H1 (cell line): ENCODE results near the gene AGFG1. TPM values are rescaled to one million over a fixed set of nuclear protein-coding genes. Genes with fewer than 3 reads are reported as not detected.

Experiments used
- CTCF ChIA-PET: fragments of 300-600 bp; sonication (Branson Sonifier 250); formaldehyde crosslinking; loops from one replicate; lab custom pipeline; 2021; ENCODE audit not compliant: partially characterized antibody; lab: Charles Lee
- POLR2A ChIA-PET: fragments of 300-600 bp; sonication (Branson Sonifier 250); formaldehyde crosslinking; loops from one replicate; lab custom pipeline; 2021; ENCODE audit warnings: inconsistent platforms; ENCODE audit not compliant: partially characterized antibody; lab: Charles Lee
- DNase-seq, 2 experiments: peaks; one replicate each; pipeline versions ENCODE4 v3.0.0 to v3.0.0-alpha.2; 2010 to 2022; ENCODE audit warnings: low spot score in 2 of 2, low read depth in 1 of 2, mixed read lengths in 1 of 2
- FAIRE-seq: peaks from 2 replicates; lab custom pipeline; 2011; peaks lifted over from hg19 to GRCh38; lab: Jason Lieb, UNC
- H2AFZ ChIP-seq: 2 replicates; pipeline ENCODE4 v1.8.1; 2012; ENCODE audit warnings: low read length, inconsistent platforms
- H2AK5ac ChIP-seq: 2 replicates; pipeline ENCODE4 v1.6.1; 2013; ENCODE audit warnings: low read depth, low read length
- H2BK120ac ChIP-seq: replicated peaks from 2 replicates; pipeline ENCODE3; 2013; ENCODE audit warnings: low read depth, low read length, inconsistent platforms
- H2BK12ac ChIP-seq: 2 replicates; pipeline ENCODE4 v1.6.1; 2013; ENCODE audit warnings: low read depth, low read length
- H2BK15ac ChIP-seq: 2 replicates; pipeline ENCODE4 v1.6.1; 2013; ENCODE audit warnings: low read length
- H2BK20ac ChIP-seq: 2 replicates; pipeline ENCODE4 v1.6.1; 2013; ENCODE audit warnings: low read length
- H2BK5ac ChIP-seq: 2 replicates; pipeline ENCODE4 v1.6.1; 2013; ENCODE audit warnings: low read depth, low read length
- H3K14ac ChIP-seq: 2 replicates; pipeline ENCODE4 v1.6.1; 2013; ENCODE audit warnings: inconsistent platforms; ENCODE audit not compliant: insufficient read length
- H3K18ac ChIP-seq: 2 replicates; pipeline ENCODE4 v1.6.1; 2013; ENCODE audit warnings: low read length; ENCODE audit errors: extremely low read depth
- H3K23ac ChIP-seq: 2 replicates; pipeline ENCODE4 v1.6.1; 2013; ENCODE audit warnings: inconsistent platforms; ENCODE audit not compliant: insufficient read length
- H3K23me2 ChIP-seq: 2 replicates; pipeline ENCODE4 v1.6.1; 2013; ENCODE audit warnings: low read depth, low read length
- H3K27ac ChIP-seq: 2 replicates; pipeline ENCODE4 v1.6.1; 2011; ENCODE audit warnings: low read depth, low read length, inconsistent platforms
- H3K27me3 ChIP-seq, 4 experiments: replicated peaks in 1 of 4; 1 replicate in 1 of 4; 2 replicates in 3 of 4; pipeline versions ENCODE4 v1.6.1 to v1.8.1; 2011 to 2013; ENCODE audit warnings: low read length in 3 of 4, mild to moderate bottlenecking in 3 of 4, inconsistent platforms in 2 of 4, mixed read lengths in 2 of 4, moderate library complexity in 1 of 4; ENCODE audit not compliant: control insufficient read depth in 3 of 4, insufficient read depth in 3 of 4; ENCODE audit errors: extremely low read depth in 1 of 4
- H3K36me3 ChIP-seq, 4 experiments: 2 replicates each; pipeline versions ENCODE4 v1.6.1 to v1.8.1; 2011 to 2013; ENCODE audit warnings: mild to moderate bottlenecking in 4 of 4, low read length in 3 of 4, moderate library complexity in 2 of 4, control low read depth in 1 of 4, inconsistent platforms in 1 of 4; ENCODE audit not compliant: insufficient read depth in 4 of 4, control insufficient read depth in 2 of 4
- H3K4ac ChIP-seq: replicated peaks from 2 replicates; pipeline ENCODE3; 2013; ENCODE audit warnings: low read length, low read depth, mixed read lengths, inconsistent platforms; ENCODE audit not compliant: insufficient read length
- H3K4me1 ChIP-seq, 4 experiments: replicated peaks in 1 of 4; 1 replicate in 1 of 4; 2 replicates in 3 of 4; pipeline versions ENCODE4 v1.6.1 to v1.8.1; 2011 to 2013; ENCODE audit warnings: low read length in 3 of 4, inconsistent platforms in 2 of 4, mixed read lengths in 1 of 4; ENCODE audit not compliant: insufficient read depth in 4 of 4, control insufficient read depth in 3 of 4
- H3K4me2 ChIP-seq, 2 experiments: 2 replicates each; pipeline versions ENCODE4 v1.6.1 to v1.8.1; 2011 to 2013; ENCODE audit warnings: low read depth in 2 of 2, low read length in 2 of 2, control low read depth in 1 of 2, inconsistent platforms in 1 of 2, mild to moderate bottlenecking in 1 of 2; ENCODE audit not compliant: insufficient read depth in 1 of 2
- H3K4me3 ChIP-seq, 4 experiments: fragments of 200-600, 300-600 bp in 1 of 4; sonication (generic), shearing (Covaris generic), sonication (Bioruptor Twin) in 1 of 4; 2 replicates each; pipeline versions ENCODE4 v1.5.1 to v1.8.1; 2011 to 2016; ENCODE audit warnings: low read length in 4 of 4, low read depth in 3 of 4, control low read depth in 2 of 4, inconsistent platforms in 2 of 4, mild to moderate bottlenecking in 2 of 4, mixed read lengths in 1 of 4, moderate library complexity in 1 of 4; ENCODE audit not compliant: insufficient read depth in 2 of 4; ENCODE audit errors: extremely low read depth in 1 of 4
- H3K56ac ChIP-seq: replicated peaks from 2 replicates; pipeline ENCODE3; 2013; ENCODE audit warnings: low read depth, mild to moderate bottlenecking, mixed read lengths, low read length, inconsistent platforms; ENCODE audit not compliant: insufficient read length
- H3K79me1 ChIP-seq: 2 replicates; pipeline ENCODE4 v1.6.1; 2013; ENCODE audit warnings: low read depth, low read length, control low read depth
- H3K79me2 ChIP-seq, 2 experiments: 2 replicates each; pipeline versions ENCODE4 v1.6.1 to v1.8.1; 2012 to 2013; ENCODE audit warnings: low read length in 2 of 2, mild to moderate bottlenecking in 2 of 2, inconsistent platforms in 1 of 2; ENCODE audit not compliant: insufficient read depth in 2 of 2, control insufficient read depth in 1 of 2
- H3K9ac ChIP-seq, 4 experiments: replicated peaks in 1 of 4; 1 replicate in 1 of 4; 2 replicates in 3 of 4; pipeline versions ENCODE4 v1.6.1 to v1.8.1; 2011 to 2013; ENCODE audit warnings: low read depth in 3 of 4, low read length in 3 of 4, control low read depth in 2 of 4, mild to moderate bottlenecking in 2 of 4, moderate library complexity in 2 of 4, inconsistent platforms in 1 of 4; ENCODE audit errors: extremely low read depth in 1 of 4
- H3K9me3 ChIP-seq, 2 experiments: 2 replicates each; pipeline versions ENCODE4 v1.6.1 to v1.8.1; 2012 to 2013; ENCODE audit warnings: mild to moderate bottlenecking in 2 of 2, moderate library complexity in 2 of 2, control low read depth in 1 of 2, inconsistent platforms in 1 of 2, low read depth in 1 of 2, low read length in 1 of 2, mixed read lengths in 1 of 2; ENCODE audit not compliant: insufficient read depth in 2 of 2
- H4K20me1 ChIP-seq, 2 experiments: replicated peaks in 1 of 2; 2 replicates each; pipeline versions ENCODE3 to v1.8.1; 2011 to 2013; ENCODE audit warnings: inconsistent platforms in 2 of 2, low read length in 2 of 2, mild to moderate bottlenecking in 1 of 2; ENCODE audit not compliant: insufficient read depth in 2 of 2, control insufficient read depth in 1 of 2
- H4K5ac ChIP-seq: 2 replicates; pipeline ENCODE4 v1.6.1; 2013; ENCODE audit warnings: low read length, low read depth, mixed read lengths, inconsistent platforms; ENCODE audit not compliant: insufficient read length
- H4K8ac ChIP-seq: 2 replicates; pipeline ENCODE4 v1.8.0; 2013; ENCODE audit warnings: mild to moderate bottlenecking, moderate library complexity, low read length, inconsistent platforms; ENCODE audit not compliant: insufficient read depth; ENCODE audit errors: extremely low read depth
- H4K91ac ChIP-seq: replicated peaks from 2 replicates; pipeline ENCODE3; 2013; ENCODE audit warnings: low read length, mixed read lengths, inconsistent platforms; ENCODE audit not compliant: insufficient read length
- CREB1 ChIP-seq: IDR thresholded peaks from 2 replicates; pipeline ENCODE4 v1.6.1; 2012; ENCODE audit warnings: inconsistent platforms
- EP300 ChIP-seq, 2 experiments: IDR thresholded peaks; 1 replicate in 1 of 2; 2 replicates in 1 of 2; pipeline ENCODE4 v1.6.1; 2011 to 2012; ENCODE audit warnings: low read depth in 2 of 2, low read length in 2 of 2, mild to moderate bottlenecking in 2 of 2, borderline replicate concordance in 1 of 2, inconsistent platforms in 1 of 2, moderate library complexity in 1 of 2
- KDM4A ChIP-seq: IDR thresholded peaks from one replicate; pipeline ENCODE4 v1.7.1; 2012; ENCODE audit warnings: low read depth, mild to moderate bottlenecking, moderate library complexity, low read length, inconsistent platforms; ENCODE audit not compliant: severe bottlenecking
- MAFK ChIP-seq: IDR thresholded peaks from 2 replicates; pipeline ENCODE4 v1.6.1; 2012; ENCODE audit warnings: low read depth, mild to moderate bottlenecking, improper control_type of control experiment, low read length
- RFX5 ChIP-seq: IDR thresholded peaks from 2 replicates; pipeline ENCODE4 v1.6.1; 2011; ENCODE audit warnings: low read depth, low read length, improper control_type of control experiment, borderline replicate concordance
- SIRT6 ChIP-seq: IDR thresholded peaks from one replicate; pipeline ENCODE4 v1.7.1; 2012; ENCODE audit warnings: low read length, inconsistent platforms
- SP2 ChIP-seq: IDR thresholded peaks from 2 replicates; pipeline ENCODE4 v1.6.1; 2012; ENCODE audit warnings: mild to moderate bottlenecking, low read length, inconsistent platforms
- SRF ChIP-seq: IDR thresholded peaks from 2 replicates; pipeline ENCODE4 v1.6.1; 2011; ENCODE audit warnings: mild to moderate bottlenecking, low read depth, low read length, moderate library complexity
- SUZ12 ChIP-seq: fragments of 200-600 bp; sonication (generic); IDR thresholded peaks from 2 replicates; pipeline ENCODE4 v1.6.1; 2012; ENCODE audit warnings: mild to moderate bottlenecking, inconsistent platforms, low read length, moderate library complexity, mixed read lengths
- polyA plus RNA-seq, 7 experiments: library from polyadenylated mRNA; depleted of rRNA in 3 of 7; stranded (reverse) in 5 of 7; unstranded in 2 of 7; fragments of >200 nt in 5 of 7; fragments of 200-250 nt in 2 of 7; gene quantifications; 1 replicate in 5 of 7; 2 replicates in 1 of 7; 4 replicates in 1 of 7; pipeline versions ENCODE4 v1.2.1 to v1.2.3, GENCODE V29; 2011 to 2013; ENCODE audit warnings: missing spikeins in 2 of 7, mixed read lengths in 2 of 7
- total RNA-seq: library from RNA; stranded (reverse); fragmentation: NEBNext Ultra II Directional; extraction: Animal tissue kit (Norgen Biotek cat#: 25700); gene quantifications from 2 replicates; pipeline ENCODE4 v1.2.1, GENCODE V29; 2021
- TF ChIP-seq, protein P1 (sequence below): IDR thresholded peaks from 2 replicates; pipeline ENCODE4 v1.6.1; 2012; ENCODE audit warnings: inconsistent platforms

The AGFG1 gene
- total and polyA plus RNA-seq, 2 of the 8 experiments (the other 6 are each of a cell fraction or from before 2014, with no cell fraction given) = 102 to 147 TPM

DNA sequence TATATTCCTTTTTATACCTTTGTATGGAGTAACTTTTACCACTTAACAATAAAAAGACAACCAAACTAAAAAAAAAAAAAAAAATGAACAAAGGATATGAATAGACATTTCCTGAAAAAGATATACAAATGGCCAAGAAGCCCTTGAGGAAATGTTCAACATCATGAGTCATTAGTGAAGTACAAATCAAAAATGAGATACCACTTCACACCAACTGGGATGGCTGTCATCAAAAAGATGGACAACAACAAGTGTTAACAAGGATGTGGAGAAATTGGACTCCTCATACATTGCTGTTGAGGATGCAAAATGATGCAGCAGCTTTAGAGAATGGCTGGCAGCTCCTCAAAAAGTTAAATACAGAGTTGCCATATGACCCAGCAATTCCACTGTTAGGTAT is 104.2 kb downstream of the AGFG1 start:
- Histone ChIP-seq H2AK5ac (no peak overlapping the region), H3K23ac (no peak overlapping the region), H2BK5ac (no peak overlapping the region), H4K20me1 (no peaks in the 10 kb centered on the region), H3K27me3 (no peaks in the 10 kb centered on the region), H3K79me2 (no peaks in the 10 kb centered on the region), H3K36me3 (no peaks in the 10 kb centered on the region), H4K5ac (no peak overlapping the region), H3K9me3 (no peaks in the 10 kb centered on the region), H3K27ac (no peak overlapping the region), H3K18ac (no peak overlapping the region), H3K9ac (no peak overlapping the region), H2AFZ (no peak overlapping the region), H2BK15ac (no peak overlapping the region), H4K91ac (no peak overlapping the region), H3K4ac (no peak overlapping the region), H3K4me2 (no peak overlapping the region), H3K4me3 (no peak overlapping the region), H3K23me2 (no peaks in the 10 kb centered on the region), H3K79me1 (no peaks in the 10 kb centered on the region), H3K4me1 (0 out of 7 replicates have a peak, but pooled peaks cover 0 to 3% (median 0%) of the 10 kb centered on the region in 4 experiments), H2BK20ac (no peak overlapping the region), H3K56ac (no peak overlapping the region), H2BK12ac (no peak overlapping the region), H4K8ac (no peak overlapping the region), H2BK120ac (no peak overlapping the region), H3K14ac (no peak overlapping the region)
- TF ChIP-seq KDM4A (no peak), MAFK (no peak), EP300 (IDR thresholded peaks at IDR 0.05; ENCODE audit: borderline replicate concordance in 1 of 2, low read depth in 2 of 2, low read length in 2 of 2) (no peak), SIRT6 (no peak), SUZ12 (no peak), CREB1 (no peak), SP2 (no peak), RFX5 (no peak), SRF (no peak)
- TF ChIP-seq, protein P1, sequence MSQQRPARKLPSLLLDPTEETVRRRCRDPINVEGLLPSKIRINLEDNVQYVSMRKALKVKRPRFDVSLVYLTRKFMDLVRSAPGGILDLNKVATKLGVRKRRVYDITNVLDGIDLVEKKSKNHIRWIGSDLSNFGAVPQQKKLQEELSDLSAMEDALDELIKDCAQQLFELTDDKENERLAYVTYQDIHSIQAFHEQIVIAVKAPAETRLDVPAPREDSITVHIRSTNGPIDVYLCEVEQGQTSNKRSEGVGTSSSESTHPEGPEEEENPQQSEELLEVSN = no peak
- no peak for FAIRE-seq
- ChIA-PET POLR2A (no interaction called here), CTCF (no interaction called here)
- no peak for DNase-seq
